ENCODE data around the gene LMTK2. TPM values are rescaled to one million over a fixed set of nuclear protein-coding genes. Genes with fewer than 3 reads are reported as not detected.
"Not testable (repeated sequence)": the region's sequence is repeated elsewhere in the genome, so short reads cannot be mapped to it uniquely, and the experiment has no call there.

The LMTK2 gene
- total RNA-seq, 1 donor from 2014 or later = 17.7 TPM

GRCh38 chr7:98115746-98116525 is 9.3 kb downstream of the LMTK2 start:
- H3K27me3 Mint-ChIP-seq (ENCODE audit: insufficient read depth) = no peaks in the 10 kb centered on the region
- no peaks in the 10 kb centered on the region for H3K4me1 Mint-ChIP-seq (ENCODE audit: low read depth)
- H3K27ac Mint-ChIP-seq = no peak overlapping the region
- intact Hi-C loops (cut with micrococcal nuclease) = no loop called here
- H3K4me3 Mint-ChIP-seq = no peak overlapping the region
- H3K9me3 Mint-ChIP-seq = peaks cover 3% of the 10 kb centered on the region
- H3K36me3 Mint-ChIP-seq (ENCODE audit: low read depth) = peaks cover 3% of the 10 kb centered on the region
- no peak for DNase-seq (ENCODE audit: low spot score)

GRCh38 chr7:98116656-98117461 is 10.2 kb downstream of the LMTK2 start:
- H3K27ac Mint-ChIP-seq = no peak overlapping the region
- no peaks in the 10 kb centered on the region for H3K4me1 Mint-ChIP-seq (ENCODE audit: low read depth)
- intact Hi-C loops (cut with micrococcal nuclease) = no loop called here

GRCh38 chr7:98119256-98119918 is 12.7 kb downstream of the LMTK2 start:
- intact Hi-C loops (cut with micrococcal nuclease) = no loop called here
- H3K27ac Mint-ChIP-seq = no peak overlapping the region
- no peaks in the 10 kb centered on the region for H3K27me3 Mint-ChIP-seq (ENCODE audit: insufficient read depth)
- no peaks in the 10 kb centered on the region for H3K36me3 Mint-ChIP-seq (ENCODE audit: low read depth)
- no peaks in the 10 kb centered on the region for H3K9me3 Mint-ChIP-seq
- no peaks in the 10 kb centered on the region for H3K4me1 Mint-ChIP-seq (ENCODE audit: low read depth)
- H3K4me3 Mint-ChIP-seq = no peak overlapping the region
- DNase-seq (ENCODE audit: low spot score) = no peak

More at GRCh38 chr7:98116656-98117461, 10.2 kb downstream of the LMTK2 start:
- H3K36me3 Mint-ChIP-seq (ENCODE audit: low read depth) = peaks cover 3% of the 10 kb centered on the region
- H3K27me3 Mint-ChIP-seq (ENCODE audit: insufficient read depth) = no peaks in the 10 kb centered on the region
- DNase-seq (ENCODE audit: low spot score) = no peak
- no peak overlapping the region for H3K4me3 Mint-ChIP-seq
- peaks cover 3% of the 10 kb centered on the region for H3K9me3 Mint-ChIP-seq

- intact Hi-C loops (cut with micrococcal nuclease) = no loop called here
- Mint-ChIP-seq H3K4me3 (no peak overlapping the region), H3K4me1 (ENCODE audit: low read depth) (no peaks in the 10 kb centered on the region)
Observed at GRCh38 chr7:98120559-98120958, 13.9 kb downstream of the LMTK2 start.

GRCh38 chr7:98121388-98121787 is 14.7 kb downstream of the LMTK2 start:
- H3K27me3 Mint-ChIP-seq (ENCODE audit: insufficient read depth); H3K9me3 Mint-ChIP-seq; H3K36me3 Mint-ChIP-seq (ENCODE audit: low read depth); H3K27ac Mint-ChIP-seq; H3K4me3 Mint-ChIP-seq; H3K4me1 Mint-ChIP-seq (ENCODE audit: low read depth); DNase-seq (ENCODE audit: low spot score); intact Hi-C loops (cut with micrococcal nuclease): not testable (repeated sequence)

More at GRCh38 chr7:98120559-98120958, 13.9 kb downstream of the LMTK2 start:
- no peak overlapping the region for H3K27ac Mint-ChIP-seq
- H3K9me3 Mint-ChIP-seq = no peaks in the 10 kb centered on the region
- DNase-seq (ENCODE audit: low spot score) = no peak
- no peaks in the 10 kb centered on the region for H3K36me3 Mint-ChIP-seq (ENCODE audit: low read depth)
- H3K27me3 Mint-ChIP-seq (ENCODE audit: insufficient read depth) = no peaks in the 10 kb centered on the region

GRCh38 chr7:98123365-98123696 is 16.7 kb downstream of the LMTK2 start:
- intact Hi-C loops (cut with micrococcal nuclease) = no loop called here
- Mint-ChIP-seq H3K27me3 (ENCODE audit: insufficient read depth) (no peaks in the 10 kb centered on the region), H3K27ac (no peak overlapping the region), H3K4me3 (no peak overlapping the region), H3K9me3 (no peaks in the 10 kb centered on the region), H3K36me3 (ENCODE audit: low read depth) (no peaks in the 10 kb centered on the region), H3K4me1 (ENCODE audit: low read depth) (no peaks in the 10 kb centered on the region)
- no peak for DNase-seq (ENCODE audit: low spot score)

GRCh38 chr7:98125759-98126158 is 19.1 kb downstream of the LMTK2 start:
- intact Hi-C loops (cut with micrococcal nuclease) = no loop called here
- Mint-ChIP-seq H3K4me3 (no peak overlapping the region), H3K27ac (no peak overlapping the region), H3K27me3 (ENCODE audit: insufficient read depth) (no peaks in the 10 kb centered on the region), H3K36me3 (ENCODE audit: low read depth) (no peaks in the 10 kb centered on the region), H3K4me1 (ENCODE audit: low read depth) (no peaks in the 10 kb centered on the region), H3K9me3 (no peaks in the 10 kb centered on the region)
- DNase-seq (ENCODE audit: low spot score) = no peak

- Mint-ChIP-seq H3K27me3 (ENCODE audit: insufficient read depth) (no peaks in the 10 kb centered on the region), H3K4me1 (ENCODE audit: low read depth) (peaks cover 7% of the 10 kb centered on the region)
Observed at GRCh38 chr7:98126311-98127142, 19.9 kb downstream of the LMTK2 start.

GRCh38 chr7:98128346-98128745 is 21.7 kb downstream of the LMTK2 start:
- no peaks in the 10 kb centered on the region for H3K36me3 Mint-ChIP-seq (ENCODE audit: low read depth)
- no peak for DNase-seq (ENCODE audit: low spot score)
- no peak overlapping the region for H3K27ac Mint-ChIP-seq
- intact Hi-C loops (cut with micrococcal nuclease) = no loop called here
- H3K4me1 Mint-ChIP-seq (ENCODE audit: low read depth) = peaks cover 25% of the 10 kb centered on the region
- H3K4me3 Mint-ChIP-seq = no peak overlapping the region
- no peaks in the 10 kb centered on the region for H3K27me3 Mint-ChIP-seq (ENCODE audit: insufficient read depth)
- H3K9me3 Mint-ChIP-seq = no peaks in the 10 kb centered on the region

More at GRCh38 chr7:98126311-98127142, 19.9 kb downstream of the LMTK2 start:
- Mint-ChIP-seq H3K4me3 (no peak overlapping the region), H3K9me3 (no peaks in the 10 kb centered on the region), H3K27ac (no peak overlapping the region), H3K36me3 (ENCODE audit: low read depth) (no peaks in the 10 kb centered on the region)
- no peak for DNase-seq (ENCODE audit: low spot score)
- intact Hi-C loops (cut with micrococcal nuclease) = no loop called here

- H3K4me1 Mint-ChIP-seq (ENCODE audit: low read depth) = peaks cover 39% of the 10 kb centered on the region
- DNase-seq (ENCODE audit: low spot score) = no peak
- no peaks in the 10 kb centered on the region for H3K9me3 Mint-ChIP-seq
- peaks cover 2% of the 10 kb centered on the region for H3K27me3 Mint-ChIP-seq (ENCODE audit: insufficient read depth)
- H3K4me3 Mint-ChIP-seq = no peak overlapping the region
- intact Hi-C loops (cut with micrococcal nuclease) = loop anchor here (10.0 kb wide), 1 partner anchor 1806 kb away; the partner anchor contains the start of gene SLC25A13
- H3K36me3 Mint-ChIP-seq (ENCODE audit: low read depth) = no peaks in the 10 kb centered on the region
- H3K27ac Mint-ChIP-seq = no peak overlapping the region
Observed at GRCh38 chr7:98130959-98131358, 24.3 kb downstream of the LMTK2 start.

- H3K4me3 Mint-ChIP-seq = peak overlapping the region; percentile 61
- H3K27me3 Mint-ChIP-seq (ENCODE audit: insufficient read depth) = peaks cover 2% of the 10 kb centered on the region
- H3K27ac Mint-ChIP-seq = peak overlapping the region; percentile 37
- peaks cover 9% of the 10 kb centered on the region for H3K36me3 Mint-ChIP-seq (ENCODE audit: low read depth)
- intact Hi-C loops (cut with micrococcal nuclease) = loop anchor here (1.0 to 10.0 kb wide), 3 partner anchors 27 to 1808 kb away; partner anchors contain the start of genes LMTK2 and SLC25A13
- H3K9me3 Mint-ChIP-seq = no peaks in the 10 kb centered on the region
- peaks cover 39% of the 10 kb centered on the region for H3K4me1 Mint-ChIP-seq (ENCODE audit: low read depth)
- peak; percentile 13 for DNase-seq (ENCODE audit: low spot score)
Observed at GRCh38 chr7:98133181-98133580, 26.5 kb downstream of the LMTK2 start.

GRCh38 chr7:98133621-98134303 is 27.1 kb downstream of the LMTK2 start:
- H3K27ac Mint-ChIP-seq = no peak overlapping the region
- H3K9me3 Mint-ChIP-seq = no peaks in the 10 kb centered on the region
- H3K4me1 Mint-ChIP-seq (ENCODE audit: low read depth) = peaks cover 39% of the 10 kb centered on the region
- no peak for DNase-seq (ENCODE audit: low spot score)
- peaks cover 2% of the 10 kb centered on the region for H3K27me3 Mint-ChIP-seq (ENCODE audit: insufficient read depth)
- H3K4me3 Mint-ChIP-seq = no peak overlapping the region
- H3K36me3 Mint-ChIP-seq (ENCODE audit: low read depth) = peaks cover 9% of the 10 kb centered on the region
- intact Hi-C loops (cut with micrococcal nuclease) = loop anchor here (1.0 to 10.0 kb wide), 3 partner anchors 27 to 1809 kb away; partner anchors contain the start of genes LMTK2 and SLC25A13

Data from activated T-helper 1 cell treated with anti-CD3 and anti-CD28 coated beads, Interleukin-12 subunit alpha, Interleukin-12 subunit beta, Interleukin-2, Interleukin-4 antibody, amounts not matched to agents 30 ng/mL and 10 ng/mL and 1 ng/mL, durations not matched to agents 14 hours and 24 hours and 36 hours (primary cell).